Gastrocnemius medialis (tissue), 4 donors: Measurements from ENCODE around the gene IGF1R. TPM values are rescaled to one million over a fixed set of nuclear protein-coding genes. Genes with fewer than 3 reads are reported as not detected.

Experiments used
- ATAC-seq, 2 donors: fragments of 150-250 bp; one replicate each; pipeline ENCODE4 v1.9.1; 2016
- DNase-seq, 2 donors: peaks; one replicate each; pipeline ENCODE4 v3.0.0-alpha.2; 2019
- H3K27ac ChIP-seq, 4 donors: fragments of 200-600 bp; sonication (generic); 1 replicate in 1 of 4; 2 replicates in 3 of 4; pipeline ENCODE4 v1.5.1; 2016 to 2018; ENCODE audit warnings: mild to moderate bottlenecking in 2 of 4, moderate library complexity in 1 of 4
- H3K27me3 ChIP-seq, 3 donors: fragments of 200-600 bp; sonication (generic) in 2 of 3; 1 replicate in 1 of 3; 2 replicates in 2 of 3; pipeline versions ENCODE4 v1.5.1 to v1.6.0; 2016 to 2019; ENCODE audit warnings: mild to moderate bottlenecking in 1 of 3, moderate library complexity in 1 of 3
- H3K36me3 ChIP-seq, 2 donors: fragments of 200-600 bp; sonication (generic) in 1 of 2; one replicate each; pipeline ENCODE4 v1.5.1; 2017 to 2018
- H3K4me1 ChIP-seq, 2 donors: fragments of 200-600 bp; sonication (generic) in 1 of 2; one replicate each; pipeline ENCODE4 v1.5.1; 2016 to 2017; ENCODE audit warnings: mild to moderate bottlenecking in 2 of 2
- H3K4me3 ChIP-seq, 4 donors: fragments of 200-600 bp; sonication (generic) in 3 of 4; 1 replicate in 1 of 4; 2 replicates in 3 of 4; pipeline ENCODE4 v1.5.1; 2016 to 2019; ENCODE audit warnings: mild to moderate bottlenecking in 2 of 4
- H3K9me3 ChIP-seq, 3 donors: fragments of 200-600 bp; sonication (generic) in 2 of 3; 1 replicate in 1 of 3; 2 replicates in 2 of 3; pipeline ENCODE4 v1.5.1; 2016 to 2019
- CTCF ChIP-seq, 5 experiments: fragments of 450-650 bp in 3 of 5; fragments of 200-600 bp in 2 of 5; sonication (generic) in 2 of 5; IDR thresholded peaks in 4 of 5; conservative IDR thresholded peaks in 1 of 5; 1 replicate in 4 of 5; 2 replicates in 1 of 5; pipeline ENCODE4 v1.5.1; 2016 to 2019; ENCODE audit warnings: antibody characterized with exemption in 5 of 5, mild to moderate bottlenecking in 3 of 5, moderate library complexity in 3 of 5
- POLR2A ChIP-seq, 2 donors: fragments of 450-650 bp; IDR thresholded peaks; one replicate each; pipeline ENCODE4 v1.6.1; 2017; ENCODE audit warnings: antibody characterized with exemption in 2 of 2, mild to moderate bottlenecking in 2 of 2, moderate library complexity in 2 of 2
- in situ Hi-C, 4 donors: fragments of 200-750 bp; cut with MboI; loops; one replicate each; pipeline versions ENCODE4 v1.15.0 to v1.8.0; 2017; ENCODE audit warnings: low sequenced_read_pairs in 4 of 4
- intact Hi-C: fragments of 100-400 bp; cut with DNase I; formaldehyde crosslinking; loops from one replicate; pipeline ENCODE4 v1.15.1; 2023; ENCODE audit warnings: low total_unique reads
- total RNA-seq, 4 donors: library from RNA; depleted of rRNA; stranded (reverse); fragments of >200 nt; gene quantifications; one replicate each; pipeline versions ENCODE4 v1.1.0 to v1.2.3, GENCODE V29; 2016

IGF1R gene
- total RNA-seq, 4 donors from 2014 or later, result 10.1 to 50.4 (median 12.3) TPM

- Histone ChIP-seq H3K4me1 (peaks cover 12 to 23% of the 10 kb centered on the region in 2 donors), H3K36me3 (no peaks in the 10 kb centered on the region), H3K27ac (no peak overlapping the region), H3K27me3 (no peaks in the 10 kb centered on the region), H3K4me3 (no peak overlapping the region), H3K9me3 (no peaks in the 10 kb centered on the region)
- no peak for DNase-seq
- in situ Hi-C loops (loop anchor here in 3 of 4 donors (25.0 kb wide), 4 partner anchors 93 to 418 kb away; no protein-coding TSS in a partner anchor), intact Hi-C loops (no loop called here)
- ATAC-seq, result no peak
- no peak for TF ChIP-seq POLR2A (IDR thresholded peaks at IDR 0.05)
- TF ChIP-seq CTCF (IDR thresholded peaks at IDR 0.05 in 4 of 5, conservative IDR thresholded peaks at IDR 0.05 in 1 of 5), result no peak
Measured at GRCh38 chr15:98794211-98794610, 145.9 kb downstream of the IGF1R start.

GRCh38 chr15:98794748-98795147 lies 146.4 kb downstream of the IGF1R start:
- TF ChIP-seq CTCF (IDR thresholded peaks at IDR 0.05 in 4 of 5, conservative IDR thresholded peaks at IDR 0.05 in 1 of 5), result no peak
- no peak for TF ChIP-seq POLR2A (IDR thresholded peaks at IDR 0.05)
- Histone ChIP-seq H3K4me1 (peaks cover 17 to 29% of the 10 kb centered on the region in 2 donors), H3K9me3 (no peaks in the 10 kb centered on the region), H3K27ac (no peak overlapping the region), H3K36me3 (no peaks in the 10 kb centered on the region), H3K4me3 (no peak overlapping the region), H3K27me3 (no peaks in the 10 kb centered on the region)
- no peak for DNase-seq
- ATAC-seq, result no peak
- in situ Hi-C loops, result loop anchor here in 3 of 4 donors (25.0 kb wide), 4 partner anchors 93 to 418 kb away; no protein-coding TSS in a partner anchor
- intact Hi-C loops, result loop anchor here (5.0 kb wide), 1 partner anchor 263 kb away; no protein-coding TSS in a partner anchor

- no peak for ATAC-seq
- DNase-seq, result no peak
- intact Hi-C loops (loop anchor here (5.0 kb wide), 1 partner anchor 261 kb away; no protein-coding TSS in a partner anchor), in situ Hi-C loops (loop anchor here in 3 of 4 donors (25.0 kb wide), 4 partner anchors 91 to 416 kb away; no protein-coding TSS in a partner anchor)
- TF ChIP-seq CTCF (IDR thresholded peaks at IDR 0.05 in 4 of 5, conservative IDR thresholded peaks at IDR 0.05 in 1 of 5), result no peak
- TF ChIP-seq POLR2A (IDR thresholded peaks at IDR 0.05), result no peak
- no peaks in the 10 kb centered on the region for H3K9me3 ChIP-seq
- no peak overlapping the region for H3K4me3 ChIP-seq
- H3K36me3 ChIP-seq, result no peaks in the 10 kb centered on the region
- peaks cover 29 to 36% of the 10 kb centered on the region in 2 donors for H3K4me1 ChIP-seq
- H3K27ac ChIP-seq, result no peak overlapping the region
- no peaks in the 10 kb centered on the region for H3K27me3 ChIP-seq
Measured at GRCh38 chr15:98795980-98796379, 147.6 kb downstream of the IGF1R start.

GRCh38 chr15:98796685-98797357 lies 148.5 kb downstream of the IGF1R start:
- in situ Hi-C loops (loop anchor here in 3 of 4 donors (25.0 kb wide), 4 partner anchors 90 to 415 kb away; no protein-coding TSS in a partner anchor), intact Hi-C loops (loop anchor here (5.0 kb wide), 1 partner anchor 260 kb away; no protein-coding TSS in a partner anchor)
- TF ChIP-seq POLR2A (IDR thresholded peaks at IDR 0.05), result no peak
- no peak for TF ChIP-seq CTCF (IDR thresholded peaks at IDR 0.05 in 4 of 5, conservative IDR thresholded peaks at IDR 0.05 in 1 of 5)
- no peak for DNase-seq
- no peak for ATAC-seq
- Histone ChIP-seq H3K4me3 (no peak overlapping the region), H3K4me1 (peaks cover 35 to 44% of the 10 kb centered on the region in 2 donors), H3K27ac (no peak overlapping the region), H3K27me3 (no peaks in the 10 kb centered on the region), H3K36me3 (no peaks in the 10 kb centered on the region), H3K9me3 (no peaks in the 10 kb centered on the region)
